Measurements from ENCODE around the gene CLHC1.
"Not testable (repeated sequence)": the region's sequence is repeated elsewhere in the genome, so short reads cannot be mapped to it uniquely, and the experiment has no call there.

GRCh38 chr2:55280851-55281546 is 48.9 kb upstream of the CLHC1 start:
- TF ChIP-seq CTCF (conservative IDR thresholded peaks at IDR 0.05 in 1 of 2, IDR thresholded peaks at IDR 0.05 in 1 of 2; ENCODE audit: low read depth in 1 of 2, low read length in 2 of 2); EZH2 (IDR thresholded peaks at IDR 0.05; ENCODE audit: low read length, missing control alignments): not testable (repeated sequence)

All from fibroblast of lung (primary cell).